GM19455 (cell line): ENCODE data around the gene TNS1.

Experiments used
- ATAC-seq: cut with Tn5 transposase; IDR thresholded peaks from one replicate; pipeline ENCODE4 v1.9.1; 2021; ENCODE audit not compliant: unreplicated experiment

Gene TNS1

DNA sequence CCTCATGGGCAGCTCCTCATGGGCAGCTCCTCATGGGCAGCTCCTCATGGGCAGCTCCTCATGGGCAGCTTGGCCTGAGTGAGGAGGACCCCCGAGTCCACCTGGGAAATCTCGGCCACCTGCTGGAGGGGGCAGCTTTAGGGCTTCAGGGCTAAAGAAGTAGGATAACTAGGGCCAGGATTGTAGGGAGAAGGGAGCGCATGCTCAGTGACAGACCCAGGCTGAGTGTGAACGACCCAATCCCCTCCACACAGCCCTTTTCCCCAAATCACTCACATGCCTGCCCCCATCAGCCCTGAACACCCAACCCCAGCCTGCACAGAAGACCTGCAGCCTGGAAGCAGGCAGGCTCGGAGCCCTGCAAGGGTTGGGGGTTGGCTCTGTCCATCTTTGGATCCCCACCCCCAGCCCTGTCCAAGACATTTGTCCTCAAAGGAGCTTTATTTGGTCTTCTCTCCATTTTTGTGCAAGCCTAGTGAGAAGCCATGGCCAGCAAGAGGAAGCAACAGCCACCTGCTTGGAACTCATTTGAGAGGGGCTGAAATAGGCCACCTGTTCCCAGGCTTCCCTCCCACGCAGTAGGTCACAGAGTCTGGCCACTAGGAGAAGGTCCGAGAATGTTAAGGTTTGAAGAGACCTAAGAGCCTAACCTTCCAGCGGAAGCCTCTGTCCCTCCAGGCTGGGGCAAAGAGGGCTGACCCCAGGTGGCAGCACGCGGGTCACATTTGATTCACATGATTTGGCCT, 249.9 kb downstream of the TNS1 start:
- ATAC-seq = no peak

DNA sequence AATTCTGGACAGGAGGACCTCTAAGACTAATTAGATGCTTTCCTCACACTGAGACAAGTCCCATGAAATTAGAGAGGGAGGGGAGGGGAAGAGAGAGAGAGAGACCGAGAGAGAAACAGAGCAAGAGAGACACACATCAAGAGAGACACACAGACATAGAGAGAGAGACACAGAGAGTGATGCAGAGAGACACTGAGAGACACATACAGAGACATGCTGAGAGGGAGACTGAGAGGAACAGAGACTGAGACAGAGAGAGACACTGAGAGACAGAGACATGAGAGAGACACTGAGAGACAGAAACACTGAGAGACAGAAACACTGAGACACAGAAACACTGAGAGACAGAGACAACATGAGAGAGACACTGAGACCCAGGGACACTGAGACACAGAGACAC, 250.8 kb downstream of the TNS1 start:
- no peak for ATAC-seq

DNA sequence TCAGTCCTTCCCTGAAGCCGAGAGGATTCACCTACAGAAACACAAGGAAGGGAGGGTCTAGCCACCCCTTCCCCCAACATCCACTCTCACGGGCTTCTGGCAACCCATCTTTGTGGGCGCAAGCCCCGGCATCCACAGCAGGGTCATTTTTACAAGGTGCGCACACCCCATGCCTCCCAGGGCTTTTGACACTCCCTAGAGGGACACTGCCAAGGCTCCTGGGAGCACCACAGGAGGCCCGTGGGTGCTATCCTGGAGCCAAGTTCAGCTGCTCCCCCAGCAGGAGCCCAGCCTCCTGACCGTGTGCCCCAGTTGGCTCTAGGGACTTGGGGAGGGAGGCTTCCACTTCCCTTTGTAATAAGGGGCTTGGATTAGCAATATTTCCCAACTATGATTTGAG, 251.6 kb downstream of the TNS1 start:
- ATAC-seq = no peak
